ENCODE measurements around the gene CFAP74.

CFAP74 gene

DNA sequence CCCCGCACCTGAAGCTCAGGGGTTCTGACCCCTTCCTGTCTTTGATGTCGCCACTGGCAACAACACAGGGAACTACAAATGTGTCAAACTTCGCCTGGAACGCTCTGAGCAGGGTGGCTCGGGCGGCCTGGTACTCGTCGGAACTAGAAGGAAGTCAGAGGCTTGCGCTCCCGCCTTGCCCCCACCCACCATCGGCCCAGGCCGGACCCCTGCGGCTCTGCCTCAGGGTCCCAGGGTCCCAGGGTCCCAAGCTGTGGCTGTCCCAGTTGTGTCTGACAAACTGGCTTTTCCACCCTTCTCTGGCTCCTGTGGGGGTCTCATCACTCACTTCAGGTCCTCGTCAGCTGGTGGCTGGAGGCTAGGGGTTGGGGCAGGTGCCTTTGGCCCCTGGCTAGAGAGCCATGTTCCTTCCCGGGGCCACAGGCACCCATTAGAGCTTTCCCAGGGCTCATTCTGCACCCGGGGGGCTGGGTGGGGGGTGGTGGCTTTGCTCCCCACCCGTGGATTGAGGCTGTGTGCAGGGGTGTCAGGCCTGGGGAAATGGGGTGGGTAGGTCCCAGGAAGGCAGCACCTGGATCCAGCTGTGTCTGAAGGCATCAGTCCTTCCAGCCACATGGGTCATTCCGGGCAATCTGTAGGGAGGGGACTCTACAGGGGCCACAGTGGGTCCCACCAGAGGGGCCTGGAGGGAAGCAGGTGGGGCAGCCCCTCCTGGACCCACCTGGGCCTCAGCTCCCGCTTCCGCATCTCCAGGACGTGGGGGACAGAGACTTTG is 76.5 kb downstream of the CFAP74 start:
- no peak for DNase-seq

DNA sequence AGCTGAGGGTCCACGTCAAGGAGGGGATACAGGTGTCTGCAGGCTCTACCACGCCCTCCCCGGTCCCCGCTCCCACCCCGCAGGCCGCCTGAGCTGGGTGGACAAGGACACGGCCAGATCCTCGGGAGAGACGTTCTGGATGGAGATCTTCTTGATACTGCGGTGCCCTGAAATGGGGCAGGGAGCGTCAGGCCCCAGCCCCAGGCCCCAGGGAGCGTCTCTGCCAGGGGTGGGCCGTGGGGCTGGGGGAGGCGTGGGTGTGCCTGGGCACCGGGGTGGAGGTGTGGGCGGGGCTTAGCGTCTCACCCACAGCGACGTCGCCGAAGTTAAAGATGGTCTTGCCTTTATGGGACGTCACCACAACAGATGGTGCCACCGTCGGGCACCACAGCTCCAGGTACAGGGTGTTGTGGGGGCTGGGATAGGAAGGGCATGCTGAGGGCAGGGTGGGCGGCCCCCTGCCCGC is 77.2 kb downstream of the CFAP74 start:
- no peak for DNase-seq

- DNase-seq = no peak
Measured at GRCh38 chr1:1925437-1926345, 77.9 kb downstream of the CFAP74 start.

- DNase-seq = no peak
Measured at GRCh38 chr1:1924849-1925248, 78.7 kb downstream of the CFAP74 start.

GRCh38 chr1:1924386-1924785 is 79.2 kb downstream of the CFAP74 start:
- DNase-seq = peak; percentile 66 to 71

GRCh38 chr1:1922956-1923833 is 80.4 kb downstream of the CFAP74 start:
- no peak for DNase-seq

GRCh38 chr1:1922702-1922955 is 81.0 kb downstream of the CFAP74 start:
- DNase-seq = no peak

DNA sequence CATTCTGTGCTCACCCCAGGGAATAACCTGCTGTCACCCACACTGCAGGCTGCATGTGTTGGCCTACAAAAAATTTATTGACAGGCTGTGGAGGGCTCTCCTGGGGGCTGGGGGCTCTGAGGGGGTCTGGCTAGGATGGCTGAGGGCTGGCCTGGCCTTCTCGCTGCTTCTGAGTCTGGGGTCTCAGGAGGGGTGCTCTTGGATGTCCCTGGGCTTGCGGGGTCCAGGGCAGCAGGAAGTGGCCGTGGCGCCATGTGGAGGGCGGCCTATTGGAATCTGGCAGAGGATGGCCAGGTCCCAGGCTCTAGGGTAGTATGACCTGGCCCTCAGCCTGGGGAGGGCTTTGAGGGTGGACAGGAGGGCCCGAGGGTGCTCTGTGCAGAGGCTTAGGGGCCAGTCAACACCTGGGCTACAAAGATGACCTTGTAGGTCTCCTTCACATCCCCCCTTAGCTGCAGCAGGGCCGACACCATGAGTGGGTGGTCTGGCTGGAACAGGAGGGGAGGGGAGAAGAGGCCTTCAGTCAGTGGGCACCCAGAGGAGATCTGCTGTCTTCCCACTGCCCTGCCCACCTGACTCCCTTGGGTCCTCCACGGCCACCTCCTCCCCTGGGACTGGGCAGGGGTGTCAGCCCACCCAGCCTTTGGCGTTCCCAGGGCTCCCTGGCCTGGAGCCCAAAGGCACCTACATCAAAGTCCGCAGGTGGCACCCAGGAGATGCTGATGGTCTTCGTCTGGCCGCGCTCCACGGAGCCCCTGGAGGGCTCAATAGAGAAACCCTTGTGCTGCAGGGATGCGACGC is 81.5 kb downstream of the CFAP74 start:
- DNase-seq = no peak

DNA sequence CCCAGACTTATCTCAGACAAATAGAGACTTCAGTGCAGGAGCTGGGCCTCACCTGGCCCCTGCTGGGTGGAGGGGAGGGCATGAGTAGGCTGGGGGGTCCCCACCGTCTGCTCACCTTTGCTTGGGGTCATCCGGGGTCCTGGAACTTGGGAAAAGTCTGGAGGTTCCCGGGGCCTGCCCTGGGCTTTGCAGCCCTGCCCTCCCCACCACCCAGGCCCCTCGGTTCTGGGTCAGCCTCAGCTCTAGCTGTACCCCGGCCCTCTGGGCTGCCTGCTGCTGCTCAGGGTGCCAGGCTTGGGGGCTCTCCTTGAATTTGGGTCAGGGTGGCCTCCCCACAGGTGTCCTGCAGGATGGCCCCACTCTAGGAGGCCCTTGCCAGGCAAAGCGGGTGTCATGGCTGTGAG is 82.1 kb downstream of the CFAP74 start:
- no peak for DNase-seq

DNA sequence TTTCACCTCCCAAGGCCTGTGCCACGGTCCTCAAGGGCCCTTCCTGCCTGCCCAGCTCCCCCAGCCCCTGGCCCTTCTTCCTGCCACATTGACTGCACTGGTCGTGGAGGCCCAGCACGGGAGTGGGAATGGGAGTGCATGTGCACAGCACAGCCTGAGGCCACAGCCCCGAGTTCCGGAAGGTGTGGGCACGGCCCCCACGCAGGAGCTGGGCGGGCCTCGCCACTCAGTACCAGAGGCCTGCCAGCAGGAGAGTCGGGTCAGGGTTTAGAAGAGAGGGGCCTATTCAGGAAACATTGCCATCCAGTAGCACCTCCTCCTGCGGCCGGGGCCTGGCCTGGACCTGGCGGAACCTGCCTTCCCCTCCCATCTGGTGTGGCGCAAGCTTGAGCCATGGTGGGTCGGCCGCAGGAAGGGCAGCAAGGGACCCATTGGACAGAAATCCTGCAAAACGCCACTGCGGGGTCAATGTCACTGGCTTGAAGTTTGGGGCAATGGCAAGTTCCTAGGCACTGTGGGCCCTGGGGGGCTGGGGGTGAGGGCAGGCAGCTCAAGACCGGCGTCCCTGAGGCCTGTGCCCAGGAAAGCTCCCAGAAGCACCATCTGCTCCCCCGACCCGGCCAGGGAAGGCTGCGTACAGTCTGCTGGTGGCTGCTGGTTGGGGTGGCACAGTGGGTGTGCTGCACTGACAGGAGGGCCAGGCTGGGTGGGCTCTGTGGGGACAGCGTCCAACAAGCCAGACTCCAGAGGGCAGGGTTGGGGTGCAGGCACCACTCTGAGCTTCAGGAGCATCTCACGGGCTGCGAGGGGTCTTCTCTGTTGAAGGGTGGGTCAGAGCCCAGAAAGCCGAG is 82.8 kb downstream of the CFAP74 start:
- DNase-seq = no peak

DNA sequence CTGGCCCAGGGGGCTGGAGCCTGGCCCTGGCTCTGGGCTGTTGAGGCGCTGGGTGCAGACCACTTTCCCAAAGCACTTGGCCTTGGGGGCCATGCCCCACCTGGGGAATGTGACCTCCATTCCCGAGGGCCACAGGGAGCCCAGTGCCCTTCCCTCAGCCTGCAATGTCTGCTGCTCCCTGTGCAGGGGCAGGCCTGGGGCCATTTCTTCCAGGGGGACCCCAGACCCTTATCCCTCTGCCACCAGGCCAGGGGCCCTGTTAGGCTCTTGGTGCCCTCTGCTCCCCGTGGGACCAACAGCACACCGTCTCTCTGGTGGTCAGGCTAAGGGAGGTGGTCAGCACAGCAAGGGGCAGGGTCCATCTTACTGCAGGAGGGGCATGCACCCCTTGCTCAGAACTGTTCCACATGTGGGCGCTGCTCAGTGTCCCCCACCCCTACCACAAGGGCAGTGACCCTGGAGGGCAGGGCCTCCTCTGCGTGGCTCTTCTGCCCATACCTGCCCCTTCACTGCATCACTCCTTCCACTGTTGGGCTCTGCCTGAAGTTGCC is 83.5 kb downstream of the CFAP74 start:
- no peak for DNase-seq

DNA sequence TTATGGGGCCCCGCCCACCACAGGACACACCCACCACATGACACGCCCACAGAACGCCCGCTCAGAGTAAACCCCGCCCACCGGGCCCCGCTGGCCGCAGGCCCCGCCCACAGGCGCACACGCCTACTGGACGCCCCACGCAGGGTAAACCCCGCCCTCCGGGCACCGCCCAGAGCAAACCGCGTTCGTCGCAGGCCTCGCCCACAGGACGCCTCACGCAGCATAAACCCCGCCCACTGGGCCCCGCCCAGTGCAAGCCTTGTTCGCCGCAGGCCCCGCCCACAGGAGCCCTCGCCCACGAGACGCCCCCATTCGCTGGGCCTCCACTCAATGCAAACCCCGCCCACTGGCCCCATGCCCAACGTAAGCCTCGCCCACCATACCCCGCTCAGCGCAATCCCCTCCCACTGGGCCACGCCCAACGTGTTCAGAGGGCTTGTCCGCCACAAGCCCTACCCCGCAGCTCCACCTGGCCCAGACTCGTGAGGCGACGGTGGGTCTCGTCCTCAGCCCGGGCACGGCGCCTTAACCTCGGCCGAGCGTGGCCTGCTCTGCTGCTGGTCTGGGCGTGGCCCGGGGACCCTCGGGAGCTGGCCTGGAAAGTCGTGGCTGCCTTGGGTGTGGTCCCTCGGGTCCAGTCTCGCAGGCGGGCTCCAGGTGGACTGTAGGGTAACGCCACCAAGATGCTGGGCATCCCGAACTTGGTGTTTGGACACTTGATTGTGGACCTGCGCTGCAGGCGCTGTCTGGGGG is 84.1 kb downstream of the CFAP74 start:
- peak; percentile 95 to 96 for DNase-seq

DNA sequence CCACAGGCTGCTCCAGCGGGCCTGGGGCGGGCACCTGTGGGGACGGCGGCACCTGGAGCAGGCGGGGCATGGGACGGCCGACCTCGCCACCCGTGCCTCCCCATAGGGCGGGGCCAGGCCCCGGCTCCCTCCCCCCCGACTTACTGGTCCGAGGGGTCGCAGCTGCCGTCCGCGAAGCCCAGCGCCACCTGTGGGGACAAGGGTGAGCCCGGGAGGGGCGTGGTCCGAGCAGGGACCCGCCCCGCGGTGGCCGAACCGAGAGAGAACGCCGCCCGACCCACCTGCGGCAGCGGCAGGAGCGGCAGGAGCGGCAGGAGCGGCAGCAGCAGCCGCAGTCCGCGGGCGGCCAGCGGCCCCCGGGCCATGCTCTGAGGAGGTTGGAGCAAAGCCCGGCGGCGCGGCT is 84.7 kb downstream of the CFAP74 start, which contains the start of gene TMEM52:
TMEM52 (minus strand) TSS at position 379 of the 403 bp plus-strand sequence; CDS start at position 365, 14 bp downstream.
- DNase-seq = no peak

GRCh38 chr1:1917995-1918900 is 85.3 kb downstream of the CFAP74 start:
- DNase-seq = no peak

DNA sequence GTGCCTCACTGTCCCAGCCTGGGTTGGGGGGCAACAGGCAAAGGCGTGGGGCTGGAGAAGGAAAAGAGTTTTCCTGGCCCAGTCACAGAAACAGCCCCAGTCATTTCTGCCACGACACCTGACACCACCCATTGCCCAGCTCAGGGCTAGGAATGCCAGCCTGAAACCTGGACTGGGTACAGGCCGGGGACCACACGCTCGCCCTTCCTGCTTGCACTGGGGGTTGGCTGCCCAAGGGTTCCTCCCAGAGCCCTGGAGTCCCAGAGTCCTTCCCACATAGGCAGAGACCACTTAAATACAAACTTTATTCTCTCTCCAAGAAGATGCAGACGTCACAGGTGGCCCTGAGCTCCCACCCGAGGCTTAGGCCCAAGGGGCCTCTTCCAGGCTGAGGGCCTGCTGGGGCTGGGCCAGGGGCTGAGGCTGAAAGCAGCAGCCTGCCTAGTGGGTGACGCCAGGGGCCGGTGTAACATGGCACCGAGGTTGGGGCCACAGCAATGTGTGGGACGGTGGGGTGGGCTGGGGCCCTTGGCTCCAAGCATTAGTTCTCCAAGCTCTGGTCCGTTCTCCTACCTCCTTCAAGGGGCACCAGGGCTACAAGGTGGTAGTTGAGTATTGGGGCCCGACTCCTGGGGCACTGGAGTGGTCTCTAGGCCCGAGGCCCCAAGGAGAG is 86.1 kb downstream of the CFAP74 start:
- no peak for DNase-seq

GRCh38 chr1:1916851-1917251 is 86.7 kb downstream of the CFAP74 start:
- DNase-seq = no peak

- DNase-seq = no peak
Measured at GRCh38 chr1:1915911-1916840, 87.4 kb downstream of the CFAP74 start.
